Measurements from ENCODE around the gene ACTMAP. TPM values are rescaled to one million over a fixed set of nuclear protein-coding genes. Genes with fewer than 3 reads are reported as not detected.

ACTMAP gene
- total RNA-seq, 1 experiment from 2014 or later = 27.7 TPM

- Histone ChIP-seq H3K4me1 (ENCODE audit: insufficient read depth, low read length) (no peaks in the 10 kb centered on the region), H3K4ac (ENCODE audit: low read depth, low read length) (no peak overlapping the region), H4K8ac (replicated peaks; ENCODE audit: insufficient read length, low read depth, low read length) (no peak overlapping the region), H3K27me3 (ENCODE audit: insufficient read depth, low read length) (no peaks in the 10 kb centered on the region), H2BK15ac (ENCODE audit: low read depth, low read length) (no peak overlapping the region), H2AFZ (ENCODE audit: low read length) (no peak overlapping the region), H2BK5ac (ENCODE audit: insufficient read length, low read length) (no peak overlapping the region), H3K4me2 (ENCODE audit: insufficient read depth, insufficient read length, low read length) (no peak overlapping the region), H3K27ac (ENCODE audit: insufficient read length, low read depth, low read length) (no peak overlapping the region), H3K9ac (ENCODE audit: extremely low read depth, insufficient read length, low read length) (no peak overlapping the region), H2AK5ac (ENCODE audit: insufficient read length, low read length) (no peak overlapping the region), H3K23ac (ENCODE audit: insufficient read length, low read depth, low read length) (no peak overlapping the region), H2BK12ac (ENCODE audit: insufficient read length, low read depth, low read length) (no peak overlapping the region), H3K23me2 (ENCODE audit: insufficient read length, low read depth, low read length, poor library complexity, severe bottlenecking) (no peaks in the 10 kb centered on the region), H3K14ac (ENCODE audit: insufficient read depth, low read length) (no peak overlapping the region), H3K18ac (ENCODE audit: insufficient read length, low read depth, low read length) (no peak overlapping the region), H3K79me2 (ENCODE audit: insufficient read depth, low read length) (no peaks in the 10 kb centered on the region), H3K79me1 (ENCODE audit: insufficient read depth, low read depth, low read length, poor library complexity, severe bottlenecking) (no peaks in the 10 kb centered on the region), H4K91ac (ENCODE audit: insufficient read length, low read depth, low read length) (no peak overlapping the region), H3K56ac (ENCODE audit: insufficient read length, low read depth, low read length) (no peak overlapping the region), H2BK120ac (ENCODE audit: low read depth, low read length, poor library complexity, severe bottlenecking) (no peak overlapping the region), H4K5ac (ENCODE audit: insufficient read length, low read depth, low read length) (no peak overlapping the region), H3K9me3 (ENCODE audit: control insufficient read depth, low read depth, low read length) (no peaks in the 10 kb centered on the region), H2BK20ac (ENCODE audit: low read depth, low read length, poor library complexity, severe bottlenecking) (no peak overlapping the region), H3T11ph (ENCODE audit: low read length) (no peak overlapping the region), H4K20me1 (ENCODE audit: control insufficient read depth, insufficient read depth, insufficient read length) (no peaks in the 10 kb centered on the region)
- TF ChIP-seq, protein P1, sequence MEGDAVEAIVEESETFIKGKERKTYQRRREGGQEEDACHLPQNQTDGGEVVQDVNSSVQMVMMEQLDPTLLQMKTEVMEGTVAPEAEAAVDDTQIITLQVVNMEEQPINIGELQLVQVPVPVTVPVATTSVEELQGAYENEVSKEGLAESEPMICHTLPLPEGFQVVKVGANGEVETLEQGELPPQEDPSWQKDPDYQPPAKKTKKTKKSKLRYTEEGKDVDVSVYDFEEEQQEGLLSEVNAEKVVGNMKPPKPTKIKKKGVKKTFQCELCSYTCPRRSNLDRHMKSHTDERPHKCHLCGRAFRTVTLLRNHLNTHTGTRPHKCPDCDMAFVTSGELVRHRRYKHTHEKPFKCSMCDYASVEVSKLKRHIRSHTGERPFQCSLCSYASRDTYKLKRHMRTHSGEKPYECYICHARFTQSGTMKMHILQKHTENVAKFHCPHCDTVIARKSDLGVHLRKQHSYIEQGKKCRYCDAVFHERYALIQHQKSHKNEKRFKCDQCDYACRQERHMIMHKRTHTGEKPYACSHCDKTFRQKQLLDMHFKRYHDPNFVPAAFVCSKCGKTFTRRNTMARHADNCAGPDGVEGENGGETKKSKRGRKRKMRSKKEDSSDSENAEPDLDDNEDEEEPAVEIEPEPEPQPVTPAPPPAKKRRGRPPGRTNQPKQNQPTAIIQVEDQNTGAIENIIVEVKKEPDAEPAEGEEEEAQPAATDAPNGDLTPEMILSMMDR (conservative IDR thresholded peaks at IDR 0.05) = no peak
- no peak for DNase-seq
- no peak overlapping the region for H3K4me3 Mint-ChIP-seq
- H3K27ac Mint-ChIP-seq = no peak overlapping the region
- no peaks in the 10 kb centered on the region for H3K9me3 Mint-ChIP-seq
- peaks cover 29 to 58% (median 49%) of the 10 kb centered on the region in 3 experiments for H3K36me3 Mint-ChIP-seq (ENCODE audit: insufficient read depth in 1 of 3, low read depth in 3 of 3)
- WGBS (ENCODE audit: extremely low coverage, insufficient read length, low lambda C conversion rate) = no CpG with 5 or more reads among the region's 6 CpGs
- H3K4me1 Mint-ChIP-seq = peaks cover 5 to 13% of the 10 kb centered on the region in 2 experiments; a peak in 3 of 4 replicates
- no peaks in the 10 kb centered on the region; the same call in 1 of the 2 replicates for H3K27me3 Mint-ChIP-seq (ENCODE audit: low read depth)
Measured at GRCh38 chr19:40701758-40702157, 48.5 kb downstream of the ACTMAP start.

Data from H9 (cell line).